Liver (tissue), 9 donors: ENCODE data around the gene MAD2L1. TPM values are rescaled to one million over a fixed set of nuclear protein-coding genes. Genes with fewer than 3 reads are reported as not detected.

Source experiments
- DNase-seq: peaks from one replicate; pipeline ENCODE4 v3.0.0-alpha.2; 2017; ENCODE audit warnings: low spot score
- H3K27ac ChIP-seq, 2 donors: one replicate each; pipeline ENCODE4 v1.7.0; 2013; ENCODE audit warnings: inconsistent platforms in 2 of 2, low read length in 2 of 2, control low read depth in 1 of 2, low read depth in 1 of 2, mild to moderate bottlenecking in 1 of 2
- H3K27me3 ChIP-seq, 4 donors: one replicate each; pipeline versions ENCODE4 v1.6.1 to v1.7.0; 2013; ENCODE audit warnings: low read length in 3 of 4, inconsistent platforms in 1 of 4, mild to moderate bottlenecking in 1 of 4, moderate library complexity in 1 of 4; ENCODE audit not compliant: control insufficient read depth in 4 of 4, insufficient read depth in 4 of 4
- H3K36me3 ChIP-seq, 4 donors: one replicate each; pipeline versions ENCODE4 v1.6.1 to v1.7.0; 2013; ENCODE audit warnings: low read length in 3 of 4, mild to moderate bottlenecking in 3 of 4, low read depth in 1 of 4, moderate library complexity in 1 of 4; ENCODE audit not compliant: control insufficient read depth in 4 of 4, insufficient read depth in 3 of 4
- H3K4me1 ChIP-seq, 4 donors: one replicate each; pipeline versions ENCODE4 v1.6.1 to v1.7.0; 2013; ENCODE audit warnings: low read length in 3 of 4, mild to moderate bottlenecking in 3 of 4, moderate library complexity in 1 of 4; ENCODE audit not compliant: control insufficient read depth in 4 of 4, insufficient read depth in 4 of 4
- H3K4me3 ChIP-seq, 3 donors: one replicate each; pipeline versions ENCODE4 v1.6.1 to v1.7.0; 2013; ENCODE audit warnings: low read length in 3 of 3, control low read depth in 1 of 3, low read depth in 1 of 3, mild to moderate bottlenecking in 1 of 3
- H3K9ac ChIP-seq, 2 donors: one replicate each; pipeline ENCODE4 v1.7.0; 2013; ENCODE audit warnings: low read length in 2 of 2, mild to moderate bottlenecking in 2 of 2, moderate library complexity in 2 of 2, control low read depth in 1 of 2, low read depth in 1 of 2
- H3K9me3 ChIP-seq, 4 donors: one replicate each; pipeline versions ENCODE4 v1.6.1 to v1.7.0; 2013; ENCODE audit warnings: low read length in 3 of 4; ENCODE audit not compliant: control insufficient read depth in 4 of 4
- EGR1 ChIP-seq, 2 donors: IDR thresholded peaks; 2 replicates each; pipeline ENCODE4 v1.6.1; 2016 to 2018; ENCODE audit warnings: antibody characterized with exemption in 2 of 2, low read depth in 2 of 2
- FOXA1 ChIP-seq: IDR thresholded peaks from 2 replicates; pipeline ENCODE4 v1.6.1; 2016; ENCODE audit warnings: antibody characterized with exemption
- GABPA ChIP-seq, 2 donors: IDR thresholded peaks in 1 of 2; conservative IDR thresholded peaks in 1 of 2; 2 replicates each; pipeline ENCODE4 v1.6.1; 2016; ENCODE audit warnings: antibody characterized with exemption in 2 of 2, mild to moderate bottlenecking in 1 of 2, moderate library complexity in 1 of 2
- HNF4A ChIP-seq, 2 donors: conservative IDR thresholded peaks; 2 replicates each; pipeline ENCODE4 v1.6.1; 2016; ENCODE audit warnings: antibody characterized with exemption in 2 of 2, mild to moderate bottlenecking in 2 of 2
- HNF4G ChIP-seq: IDR thresholded peaks from 2 replicates; pipeline ENCODE4 v1.6.1; 2016; ENCODE audit warnings: antibody characterized with exemption
- JUND ChIP-seq, 2 donors: IDR thresholded peaks; 2 replicates each; pipeline ENCODE4 v1.6.1; 2016; ENCODE audit warnings: antibody characterized with exemption in 2 of 2
- NR2F2 ChIP-seq: IDR thresholded peaks from 2 replicates; pipeline ENCODE4 v1.6.1; 2016; ENCODE audit warnings: antibody characterized with exemption
- RAD21 ChIP-seq, 2 donors: IDR thresholded peaks; 2 replicates each; pipeline ENCODE4 v1.6.1; 2016; ENCODE audit warnings: antibody characterized with exemption in 2 of 2, mild to moderate bottlenecking in 2 of 2
- RXRA ChIP-seq, 2 donors: IDR thresholded peaks; 2 replicates each; pipeline ENCODE4 v1.6.1; 2017 to 2018; ENCODE audit warnings: antibody characterized with exemption in 2 of 2, mild to moderate bottlenecking in 1 of 2
- SP1 ChIP-seq: IDR thresholded peaks from 2 replicates; pipeline ENCODE4 v1.6.1; 2018; ENCODE audit warnings: antibody characterized with exemption, mild to moderate bottlenecking
- YY1 ChIP-seq: IDR thresholded peaks from 2 replicates; pipeline ENCODE4 v1.6.1; 2016; ENCODE audit warnings: antibody characterized with exemption, mild to moderate bottlenecking
- WGBS: extraction: QIAGEN DNeasy Blood & Tissue Kit; methylation state at CpG from one replicate; pipeline ENCODE4 v1.1.7; 2013; 5-methylcytosine and 5-hydroxymethylcytosine counted together
- polyA plus RNA-seq, 2 donors: library from polyadenylated mRNA; stranded (reverse) in 1 of 2; unstranded in 1 of 2; fragments of 200-250 nt in 1 of 2; fragments of >200 nt in 1 of 2; fragmentation: Nextera tagmentation in 1 of 2; extraction: Ambion mirVana in 1 of 2; gene quantifications; one replicate each; pipeline versions ENCODE4 v1.2.1 to v1.2.3, GENCODE V29; 2013 to 2015
- total RNA-seq, 2 donors: library from RNA; depleted of rRNA; stranded (reverse); fragments of >200 nt; gene quantifications; one replicate each; pipeline ENCODE4 v1.2.3, GENCODE V29; 2014
- TF ChIP-seq, protein P1 (sequence below): fragments of 150-350 bp; IDR thresholded peaks from 2 replicates; pipeline ENCODE4 v1.5.1; 2017; ENCODE audit warnings: improper control_type of control experiment, low read depth, low read length; ENCODE audit not compliant: missing input control
- TF ChIP-seq, protein P2 (sequence below): IDR thresholded peaks from 2 replicates; pipeline ENCODE4 v1.6.1; 2016; ENCODE audit warnings: antibody characterized with exemption
- TF ChIP-seq, protein P3 (sequence below): IDR thresholded peaks from 2 replicates; pipeline ENCODE4 v1.6.1; 2016; ENCODE audit warnings: antibody characterized with exemption
- TF ChIP-seq, protein P4 (sequence below): IDR thresholded peaks from 2 replicates; pipeline ENCODE4 v1.6.1; 2016; ENCODE audit warnings: antibody characterized with exemption, mild to moderate bottlenecking
- donor health status: healthy.
- donor health status: healthy.
- donor health status: healthy.
- donor health status: healthy.
- donor health status: healthy.

Gene MAD2L1
- total and polyA plus RNA-seq, 4 donors: 0.17 to 28.1 (median 2.3) TPM

DNA sequence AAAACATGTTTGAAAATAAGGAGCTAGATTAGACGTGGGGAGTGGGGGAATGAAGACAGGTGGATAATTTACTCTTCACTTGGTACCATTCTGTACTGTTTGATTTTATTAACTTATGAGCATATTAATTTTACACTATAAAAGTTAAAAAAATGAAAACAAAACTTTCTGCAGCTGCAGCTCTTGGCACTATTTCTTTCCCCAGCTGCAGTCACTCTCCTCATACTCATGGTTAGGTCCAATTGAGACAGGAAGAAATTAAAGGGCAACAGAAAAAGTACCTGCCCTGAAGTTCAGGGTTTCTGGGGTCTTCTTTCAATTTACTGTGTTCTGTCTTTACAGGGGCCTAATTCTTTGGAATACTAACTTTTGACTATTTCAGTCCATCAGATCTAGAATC is 15.4 kb downstream of the MAD2L1 start (continued):
- TF ChIP-seq YY1 (no peak), SP1 (no peak), EGR1 (IDR thresholded peaks at IDR 0.05; ENCODE audit: low read depth in 2 of 2) (no peak), JUND (IDR thresholded peaks at IDR 0.05) (no peak), FOXA1 (no peak)
- TF ChIP-seq, protein P1, sequence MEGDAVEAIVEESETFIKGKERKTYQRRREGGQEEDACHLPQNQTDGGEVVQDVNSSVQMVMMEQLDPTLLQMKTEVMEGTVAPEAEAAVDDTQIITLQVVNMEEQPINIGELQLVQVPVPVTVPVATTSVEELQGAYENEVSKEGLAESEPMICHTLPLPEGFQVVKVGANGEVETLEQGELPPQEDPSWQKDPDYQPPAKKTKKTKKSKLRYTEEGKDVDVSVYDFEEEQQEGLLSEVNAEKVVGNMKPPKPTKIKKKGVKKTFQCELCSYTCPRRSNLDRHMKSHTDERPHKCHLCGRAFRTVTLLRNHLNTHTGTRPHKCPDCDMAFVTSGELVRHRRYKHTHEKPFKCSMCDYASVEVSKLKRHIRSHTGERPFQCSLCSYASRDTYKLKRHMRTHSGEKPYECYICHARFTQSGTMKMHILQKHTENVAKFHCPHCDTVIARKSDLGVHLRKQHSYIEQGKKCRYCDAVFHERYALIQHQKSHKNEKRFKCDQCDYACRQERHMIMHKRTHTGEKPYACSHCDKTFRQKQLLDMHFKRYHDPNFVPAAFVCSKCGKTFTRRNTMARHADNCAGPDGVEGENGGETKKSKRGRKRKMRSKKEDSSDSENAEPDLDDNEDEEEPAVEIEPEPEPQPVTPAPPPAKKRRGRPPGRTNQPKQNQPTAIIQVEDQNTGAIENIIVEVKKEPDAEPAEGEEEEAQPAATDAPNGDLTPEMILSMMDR: no peak

DNA sequence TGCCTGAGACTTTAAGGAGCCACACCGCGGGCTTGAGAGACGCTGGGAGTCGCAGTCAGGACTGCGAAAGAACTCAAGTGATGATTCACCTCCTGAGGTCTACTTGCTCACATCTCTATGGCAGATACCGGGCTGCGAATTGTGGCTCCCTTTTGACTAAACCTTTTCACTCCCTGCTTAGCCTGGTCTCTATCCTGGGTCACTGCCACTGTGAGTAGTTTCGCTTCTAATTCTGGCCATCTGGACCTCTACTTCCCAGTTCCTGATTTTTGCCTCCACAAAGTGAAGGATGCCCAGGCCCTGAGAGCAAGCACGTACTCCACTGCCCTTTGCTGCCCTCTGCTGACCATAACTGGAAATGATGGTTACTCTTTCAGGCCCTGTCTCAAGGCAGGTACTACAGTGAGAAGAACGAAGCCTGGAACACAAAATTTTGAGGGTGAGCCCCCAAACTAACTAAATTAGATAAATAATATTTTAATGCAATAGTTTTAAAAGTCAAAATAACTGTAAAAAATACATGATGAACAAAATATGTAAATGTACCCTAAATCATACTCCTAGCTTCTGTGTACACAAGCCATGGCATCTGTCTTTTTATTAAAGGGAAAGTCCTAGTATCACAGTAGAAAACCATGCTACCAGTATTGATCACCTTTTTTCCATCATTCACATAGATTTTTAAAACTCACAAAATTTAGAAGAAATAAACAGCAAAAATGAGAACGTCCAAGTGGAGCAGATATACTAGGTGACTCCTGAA is 16.7 kb downstream of the MAD2L1 start:
- Histone ChIP-seq H3K4me3 (no peak overlapping the region), H3K9me3 (no peaks in the 10 kb centered on the region), H3K9ac (no peak overlapping the region), H3K36me3 (no peaks in the 10 kb centered on the region), H3K4me1 (no peaks in the 10 kb centered on the region), H3K27ac (no peak overlapping the region), H3K27me3 (no peaks in the 10 kb centered on the region)
- DNase-seq: peak; percentile 79
- WGBS: 49% methylated on average over 11 of the region's 11 CpGs
- TF ChIP-seq, protein P1: peak; percentile 78
- TF ChIP-seq RAD21 (IDR thresholded peaks at IDR 0.05) (peak; percentile 93 to 98), JUND (IDR thresholded peaks at IDR 0.05) (no peak), HNF4A (conservative IDR thresholded peaks at IDR 0.05) (no peak)
- TF ChIP-seq, protein P2, sequence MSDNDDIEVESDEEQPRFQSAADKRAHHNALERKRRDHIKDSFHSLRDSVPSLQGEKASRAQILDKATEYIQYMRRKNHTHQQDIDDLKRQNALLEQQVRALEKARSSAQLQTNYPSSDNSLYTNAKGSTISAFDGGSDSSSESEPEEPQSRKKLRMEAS: no peak

DNA sequence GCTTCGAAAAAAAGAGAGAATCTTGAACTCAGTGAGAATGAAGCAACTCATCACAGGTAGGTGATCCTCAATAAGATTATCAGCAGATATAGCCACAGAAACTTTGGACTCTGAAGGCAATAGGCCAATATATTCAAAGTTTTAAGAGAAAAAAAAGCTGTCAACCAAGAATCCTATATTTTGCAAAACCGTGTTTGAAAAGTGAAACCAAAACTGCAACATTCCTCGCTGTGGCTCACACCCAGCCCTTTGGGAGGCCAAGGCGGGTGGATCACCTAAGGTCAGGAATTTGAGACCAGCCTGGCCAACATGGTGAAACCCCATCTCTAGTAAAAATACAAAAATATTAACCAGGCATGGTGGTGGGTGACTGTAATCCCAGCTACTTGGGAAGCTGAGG is 22.8 kb downstream of the MAD2L1 start:
- Histone ChIP-seq H3K9ac (no peak overlapping the region), H3K4me1 (no peaks in the 10 kb centered on the region), H3K9me3 (no peaks in the 10 kb centered on the region), H3K27me3 (no peaks in the 10 kb centered on the region), H3K27ac (no peak overlapping the region), H3K36me3 (no peaks in the 10 kb centered on the region), H3K4me3 (no peak overlapping the region)
- no peak for DNase-seq
- WGBS: 84% methylated on average over 4 of the region's 4 CpGs
- TF ChIP-seq SP1 (no peak), NR2F2 (no peak), YY1 (no peak), GABPA (IDR thresholded peaks at IDR 0.05 in 1 of 2, conservative IDR thresholded peaks at IDR 0.05 in 1 of 2) (no peak), FOXA1 (no peak), RAD21 (IDR thresholded peaks at IDR 0.05) (no peak), EGR1 (IDR thresholded peaks at IDR 0.05; ENCODE audit: low read depth in 2 of 2) (no peak), HNF4A (conservative IDR thresholded peaks at IDR 0.05) (no peak), RXRA (IDR thresholded peaks at IDR 0.05) (no peak), JUND (IDR thresholded peaks at IDR 0.05) (no peak), HNF4G (no peak)
- TF ChIP-seq, protein P2: no peak
- TF ChIP-seq, protein P3, sequence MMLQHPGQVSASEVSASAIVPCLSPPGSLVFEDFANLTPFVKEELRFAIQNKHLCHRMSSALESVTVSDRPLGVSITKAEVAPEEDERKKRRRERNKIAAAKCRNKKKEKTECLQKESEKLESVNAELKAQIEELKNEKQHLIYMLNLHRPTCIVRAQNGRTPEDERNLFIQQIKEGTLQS: no peak
- TF ChIP-seq, protein P1: no peak
- TF ChIP-seq, protein P4, sequence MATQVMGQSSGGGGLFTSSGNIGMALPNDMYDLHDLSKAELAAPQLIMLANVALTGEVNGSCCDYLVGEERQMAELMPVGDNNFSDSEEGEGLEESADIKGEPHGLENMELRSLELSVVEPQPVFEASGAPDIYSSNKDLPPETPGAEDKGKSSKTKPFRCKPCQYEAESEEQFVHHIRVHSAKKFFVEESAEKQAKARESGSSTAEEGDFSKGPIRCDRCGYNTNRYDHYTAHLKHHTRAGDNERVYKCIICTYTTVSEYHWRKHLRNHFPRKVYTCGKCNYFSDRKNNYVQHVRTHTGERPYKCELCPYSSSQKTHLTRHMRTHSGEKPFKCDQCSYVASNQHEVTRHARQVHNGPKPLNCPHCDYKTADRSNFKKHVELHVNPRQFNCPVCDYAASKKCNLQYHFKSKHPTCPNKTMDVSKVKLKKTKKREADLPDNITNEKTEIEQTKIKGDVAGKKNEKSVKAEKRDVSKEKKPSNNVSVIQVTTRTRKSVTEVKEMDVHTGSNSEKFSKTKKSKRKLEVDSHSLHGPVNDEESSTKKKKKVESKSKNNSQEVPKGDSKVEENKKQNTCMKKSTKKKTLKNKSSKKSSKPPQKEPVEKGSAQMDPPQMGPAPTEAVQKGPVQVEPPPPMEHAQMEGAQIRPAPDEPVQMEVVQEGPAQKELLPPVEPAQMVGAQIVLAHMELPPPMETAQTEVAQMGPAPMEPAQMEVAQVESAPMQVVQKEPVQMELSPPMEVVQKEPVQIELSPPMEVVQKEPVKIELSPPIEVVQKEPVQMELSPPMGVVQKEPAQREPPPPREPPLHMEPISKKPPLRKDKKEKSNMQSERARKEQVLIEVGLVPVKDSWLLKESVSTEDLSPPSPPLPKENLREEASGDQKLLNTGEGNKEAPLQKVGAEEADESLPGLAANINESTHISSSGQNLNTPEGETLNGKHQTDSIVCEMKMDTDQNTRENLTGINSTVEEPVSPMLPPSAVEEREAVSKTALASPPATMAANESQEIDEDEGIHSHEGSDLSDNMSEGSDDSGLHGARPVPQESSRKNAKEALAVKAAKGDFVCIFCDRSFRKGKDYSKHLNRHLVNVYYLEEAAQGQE: no peak
